Measurements from ENCODE around the gene PRPS2.

The PRPS2 gene

GRCh38 chrX:12792711-12793110 lies 1.5 kb downstream of the PRPS2 start:
- Histone ChIP-seq H3K9ac (ENCODE audit: low read depth, low read length) (no peak overlapping the region), H3K9me3 (ENCODE audit: control insufficient read depth, insufficient read depth, low read length) (no peaks in the 10 kb centered on the region), H3K4me1 (ENCODE audit: insufficient read depth, low read length) (no peaks in the 10 kb centered on the region), H3K36me3 (ENCODE audit: insufficient read depth, low read length) (0 out of 2 replicates have a peak, but pooled peaks cover 3% of the 10 kb centered on the region)

- Histone ChIP-seq H3K9ac (ENCODE audit: low read depth, low read length) (no peak overlapping the region), H3K4me1 (ENCODE audit: insufficient read depth, low read length) (no peaks in the 10 kb centered on the region), H3K36me3 (ENCODE audit: insufficient read depth, low read length) (0 out of 2 replicates have a peak, but pooled peaks cover 3% of the 10 kb centered on the region), H3K9me3 (ENCODE audit: control insufficient read depth, insufficient read depth, low read length) (no peaks in the 10 kb centered on the region)
Measured at GRCh38 chrX:12794654-12795053, 3.4 kb downstream of the PRPS2 start.

- Histone ChIP-seq H3K9ac (ENCODE audit: low read depth, low read length) (no peak overlapping the region), H3K4me1 (ENCODE audit: insufficient read depth, low read length) (no peaks in the 10 kb centered on the region), H3K36me3 (ENCODE audit: insufficient read depth, low read length) (peaks cover 4% of the 10 kb centered on the region; the same call in 1 of the 2 replicates), H3K9me3 (ENCODE audit: control insufficient read depth, insufficient read depth, low read length) (no peaks in the 10 kb centered on the region)
Measured at GRCh38 chrX:12798601-12799000, 7.4 kb downstream of the PRPS2 start.

GRCh38 chrX:12799118-12799517 lies 7.9 kb downstream of the PRPS2 start:
- Histone ChIP-seq H3K9me3 (ENCODE audit: control insufficient read depth, insufficient read depth, low read length) (no peaks in the 10 kb centered on the region; the same call in 1 of the 2 replicates), H3K36me3 (ENCODE audit: insufficient read depth, low read length) (peaks cover 6% of the 10 kb centered on the region; the same call in 1 of the 2 replicates), H3K4me1 (ENCODE audit: insufficient read depth, low read length) (no peaks in the 10 kb centered on the region), H3K9ac (ENCODE audit: low read depth, low read length) (no peak overlapping the region)

GRCh38 chrX:12802741-12803140 lies 11.5 kb downstream of the PRPS2 start:
- Histone ChIP-seq H3K36me3 (ENCODE audit: insufficient read depth, low read length) (peaks cover 6% of the 10 kb centered on the region; the same call in 1 of the 2 replicates), H3K9ac (ENCODE audit: low read depth, low read length) (no peak overlapping the region), H3K4me1 (ENCODE audit: insufficient read depth, low read length) (no peaks in the 10 kb centered on the region), H3K9me3 (ENCODE audit: control insufficient read depth, insufficient read depth, low read length) (no peaks in the 10 kb centered on the region; the same call in 1 of the 2 replicates)

GRCh38 chrX:12804655-12805054 lies 13.4 kb downstream of the PRPS2 start:
- H3K9me3 ChIP-seq (ENCODE audit: control insufficient read depth, insufficient read depth, low read length): no peaks in the 10 kb centered on the region; the same call in 1 of the 2 replicates
- H3K4me1 ChIP-seq (ENCODE audit: insufficient read depth, low read length): peaks cover under 1% of the 10 kb centered on the region; the same call in 1 of the 2 replicates
- no peak overlapping the region for H3K9ac ChIP-seq (ENCODE audit: low read depth, low read length)
- H3K36me3 ChIP-seq (ENCODE audit: insufficient read depth, low read length): peaks cover 6% of the 10 kb centered on the region; the same call in 1 of the 2 replicates

GRCh38 chrX:12805333-12805732 lies 14.1 kb downstream of the PRPS2 start:
- peaks cover 10% of the 10 kb centered on the region; the same call in 1 of the 2 replicates for H3K36me3 ChIP-seq (ENCODE audit: insufficient read depth, low read length)
- H3K9me3 ChIP-seq (ENCODE audit: control insufficient read depth, insufficient read depth, low read length): no peaks in the 10 kb centered on the region; the same call in 1 of the 2 replicates
- no peak overlapping the region for H3K9ac ChIP-seq (ENCODE audit: low read depth, low read length)
- peaks cover 6% of the 10 kb centered on the region for H3K4me1 ChIP-seq (ENCODE audit: insufficient read depth, low read length)

GRCh38 chrX:12811658-12812057 lies 20.4 kb downstream of the PRPS2 start:
- H3K9ac ChIP-seq (ENCODE audit: low read depth, low read length): no peak overlapping the region
- H3K36me3 ChIP-seq (ENCODE audit: insufficient read depth, low read length): peaks cover 6% of the 10 kb centered on the region; the same call in 1 of the 2 replicates

GRCh38 chrX:12814420-12814819 lies 23.2 kb downstream of the PRPS2 start:
- Histone ChIP-seq H3K9ac (ENCODE audit: low read depth, low read length) (no peak overlapping the region), H3K4me1 (ENCODE audit: insufficient read depth, low read length) (peaks cover 9% of the 10 kb centered on the region), H3K36me3 (ENCODE audit: insufficient read depth, low read length) (peaks cover 6% of the 10 kb centered on the region; the same call in 1 of the 2 replicates), H3K9me3 (ENCODE audit: control insufficient read depth, insufficient read depth, low read length) (no peaks in the 10 kb centered on the region)

More at GRCh38 chrX:12811658-12812057, 20.4 kb downstream of the PRPS2 start:
- peaks cover 9% of the 10 kb centered on the region for H3K4me1 ChIP-seq (ENCODE audit: insufficient read depth, low read length)
- H3K9me3 ChIP-seq (ENCODE audit: control insufficient read depth, insufficient read depth, low read length): no peaks in the 10 kb centered on the region

- Histone ChIP-seq H3K36me3 (ENCODE audit: insufficient read depth, low read length) (peaks cover 9% of the 10 kb centered on the region; the same call in 1 of the 2 replicates), H3K9me3 (ENCODE audit: control insufficient read depth, insufficient read depth, low read length) (no peaks in the 10 kb centered on the region), H3K4me1 (ENCODE audit: insufficient read depth, low read length) (0 out of 2 replicates have a peak, but pooled peaks cover 3% of the 10 kb centered on the region), H3K9ac (ENCODE audit: low read depth, low read length) (no peak overlapping the region)
Measured at GRCh38 chrX:12817528-12817927, 26.3 kb downstream of the PRPS2 start.

GRCh38 chrX:12819222-12819621 lies 28.0 kb downstream of the PRPS2 start:
- no peak overlapping the region for H3K9ac ChIP-seq (ENCODE audit: low read depth, low read length)
- H3K9me3 ChIP-seq (ENCODE audit: control insufficient read depth, insufficient read depth, low read length): no peaks in the 10 kb centered on the region
- H3K36me3 ChIP-seq (ENCODE audit: insufficient read depth, low read length): peaks cover 9% of the 10 kb centered on the region; the same call in 1 of the 2 replicates
- 0 out of 2 replicates have a peak, but pooled peaks cover 1% of the 10 kb centered on the region for H3K4me1 ChIP-seq (ENCODE audit: insufficient read depth, low read length)

- H3K36me3 ChIP-seq (ENCODE audit: insufficient read depth, low read length): peaks cover 9% of the 10 kb centered on the region; the same call in 1 of the 2 replicates
- H3K4me1 ChIP-seq (ENCODE audit: insufficient read depth, low read length): no peaks in the 10 kb centered on the region
- no peak overlapping the region for H3K9ac ChIP-seq (ENCODE audit: low read depth, low read length)
- H3K9me3 ChIP-seq (ENCODE audit: control insufficient read depth, insufficient read depth, low read length): no peaks in the 10 kb centered on the region
Measured at GRCh38 chrX:12820737-12821136, 29.5 kb downstream of the PRPS2 start.

- peaks cover 7% of the 10 kb centered on the region; the same call in 1 of the 2 replicates for H3K36me3 ChIP-seq (ENCODE audit: insufficient read depth, low read length)
- H3K9ac ChIP-seq (ENCODE audit: low read depth, low read length): no peak overlapping the region
- H3K9me3 ChIP-seq (ENCODE audit: control insufficient read depth, insufficient read depth, low read length): no peaks in the 10 kb centered on the region
- H3K4me1 ChIP-seq (ENCODE audit: insufficient read depth, low read length): no peaks in the 10 kb centered on the region
Measured at GRCh38 chrX:12824944-12825343, 33.7 kb downstream of the PRPS2 start.

- Histone ChIP-seq H3K4me1 (ENCODE audit: insufficient read depth, low read length) (no peaks in the 10 kb centered on the region), H3K9ac (ENCODE audit: low read depth, low read length) (no peak overlapping the region), H3K9me3 (ENCODE audit: control insufficient read depth, insufficient read depth, low read length) (no peaks in the 10 kb centered on the region), H3K36me3 (ENCODE audit: insufficient read depth, low read length) (peaks cover 3% of the 10 kb centered on the region; the same call in 1 of the 2 replicates)
Measured at GRCh38 chrX:12825801-12826200, 34.6 kb downstream of the PRPS2 start.

- no peaks in the 10 kb centered on the region for H3K4me1 ChIP-seq (ENCODE audit: insufficient read depth, low read length)
- no peaks in the 10 kb centered on the region for H3K9me3 ChIP-seq (ENCODE audit: control insufficient read depth, insufficient read depth, low read length)
- no peak overlapping the region for H3K9ac ChIP-seq (ENCODE audit: low read depth, low read length)
- H3K36me3 ChIP-seq (ENCODE audit: insufficient read depth, low read length): no peaks in the 10 kb centered on the region
Measured at GRCh38 chrX:12843061-12843667, 52.0 kb downstream of the PRPS2 start.

Data from ES-I3 (cell line).